ENCODE results near the gene KDM6B.

The KDM6B gene

DNA sequence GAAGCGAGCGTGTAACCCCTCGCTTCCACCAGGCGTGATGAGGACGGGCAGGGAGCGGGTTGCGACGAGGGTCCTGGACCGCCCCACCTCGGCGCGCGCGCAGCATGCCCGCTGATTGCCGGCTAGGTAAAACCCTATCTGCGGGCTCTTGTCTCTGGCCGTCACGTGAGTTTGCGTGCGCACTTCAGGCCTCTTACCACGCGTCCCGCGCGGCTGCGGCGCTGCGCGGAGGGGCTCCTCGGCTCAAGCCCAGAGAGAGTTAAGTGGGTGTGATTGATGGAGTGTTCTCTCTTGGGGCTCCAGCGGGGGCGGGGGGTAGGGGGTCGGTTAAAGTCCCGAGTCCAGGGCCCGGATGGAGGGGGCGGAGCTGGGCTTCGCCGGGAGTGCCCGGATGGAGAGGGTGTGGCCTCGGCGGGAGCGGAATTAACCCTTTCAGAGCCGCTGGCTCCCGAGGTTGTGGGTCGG, 7.9 kb downstream of the KDM6B start:
- peak; percentile 88 for DNase-seq

DNA sequence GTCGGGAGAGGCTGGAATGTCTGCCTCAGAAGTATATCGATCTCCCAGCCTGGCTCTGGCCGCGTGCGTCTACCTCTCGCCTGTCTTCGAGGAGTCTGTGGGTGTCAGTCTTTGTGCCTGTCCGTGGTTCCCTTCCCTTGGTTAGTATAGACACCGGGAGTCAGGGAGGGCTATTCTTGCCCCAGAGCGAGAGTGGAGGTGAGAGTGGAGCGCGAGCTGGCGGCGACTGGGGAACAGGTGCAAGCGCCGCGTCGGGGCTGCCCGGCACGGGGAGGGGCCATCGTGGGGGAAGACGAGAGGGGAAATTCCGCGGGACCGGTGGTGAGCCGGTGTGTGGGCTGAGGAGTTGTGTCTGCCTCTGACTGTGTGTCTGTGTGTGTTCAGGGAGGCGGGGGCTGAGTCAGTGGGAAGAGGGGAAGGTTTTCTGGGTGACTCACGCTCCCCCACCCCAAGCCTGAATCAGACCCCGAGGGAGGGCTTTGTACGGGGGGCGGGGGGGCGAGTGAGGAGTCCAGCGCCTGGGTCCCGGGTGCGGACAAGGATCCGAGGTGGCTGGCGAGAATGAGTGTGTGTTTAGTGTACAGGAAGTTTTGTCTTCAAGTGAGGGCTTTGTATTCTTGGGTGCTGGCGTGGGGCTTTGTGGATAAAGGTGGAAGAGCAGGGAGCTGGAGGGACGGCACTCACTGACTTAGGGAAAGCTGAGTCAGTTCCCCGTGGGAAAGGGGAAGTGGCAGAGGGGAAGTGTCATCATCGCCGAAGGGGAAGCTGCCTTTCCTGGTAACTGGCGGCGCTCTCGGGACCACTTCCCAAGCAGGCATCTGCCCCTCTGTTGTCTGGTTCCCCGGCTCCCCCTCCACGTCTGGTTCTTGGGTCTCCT, 8.6 kb downstream of the KDM6B start:
- no peak for DNase-seq

DNA sequence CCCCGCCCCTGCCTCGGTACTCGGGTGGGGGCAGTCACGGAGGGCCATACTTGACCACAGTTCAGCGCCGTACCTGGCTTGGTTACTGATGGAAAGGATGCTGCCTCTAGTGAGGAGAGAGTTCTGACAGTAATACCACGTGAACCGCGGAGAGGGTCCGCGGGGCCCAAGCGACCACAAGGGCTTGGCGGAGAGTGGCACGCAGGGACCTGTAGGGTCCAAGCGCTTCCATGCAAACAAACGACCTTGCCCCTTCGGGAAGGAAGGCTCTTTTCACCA, 9.2 kb downstream of the KDM6B start:
- DNase-seq: no peak

DNA sequence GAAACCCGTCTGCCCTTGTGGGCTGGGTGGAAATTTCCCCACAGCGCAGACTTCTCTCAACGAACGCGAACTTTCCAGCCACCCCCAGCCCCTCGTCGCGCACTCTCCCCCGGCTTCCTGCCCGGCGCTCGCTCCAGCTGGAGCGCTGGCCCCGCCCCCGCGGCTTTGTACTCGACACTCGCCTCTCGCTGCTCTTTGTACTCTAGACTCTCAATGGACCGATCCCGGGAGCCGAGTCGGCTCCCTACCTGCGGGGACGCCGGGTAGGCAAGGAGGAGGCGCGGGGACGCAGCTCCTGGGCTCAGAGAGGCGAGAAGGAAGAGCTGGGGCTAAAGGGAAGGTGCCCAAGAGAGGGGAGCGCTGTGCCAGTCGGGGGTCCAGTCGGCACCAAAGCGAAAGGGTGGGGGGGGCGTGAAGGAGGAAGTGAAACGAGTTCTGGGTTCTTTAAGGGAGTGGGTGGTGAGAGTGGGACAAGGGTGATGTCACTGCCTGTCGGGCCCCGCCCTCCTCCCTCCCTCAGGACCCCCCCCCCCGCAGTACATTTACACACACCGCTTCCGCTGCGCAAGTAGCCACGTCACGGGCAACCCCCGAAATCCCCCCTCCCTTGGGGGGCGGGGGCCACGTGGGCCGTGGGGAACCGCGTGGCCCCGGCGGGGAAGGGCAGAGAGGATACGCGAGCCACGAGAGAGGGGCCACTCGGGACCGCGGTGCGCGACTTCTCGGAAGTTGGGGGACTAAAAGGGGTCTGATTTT, 9.7 kb downstream of the KDM6B start:
- DNase-seq: peak; percentile 88

DNA sequence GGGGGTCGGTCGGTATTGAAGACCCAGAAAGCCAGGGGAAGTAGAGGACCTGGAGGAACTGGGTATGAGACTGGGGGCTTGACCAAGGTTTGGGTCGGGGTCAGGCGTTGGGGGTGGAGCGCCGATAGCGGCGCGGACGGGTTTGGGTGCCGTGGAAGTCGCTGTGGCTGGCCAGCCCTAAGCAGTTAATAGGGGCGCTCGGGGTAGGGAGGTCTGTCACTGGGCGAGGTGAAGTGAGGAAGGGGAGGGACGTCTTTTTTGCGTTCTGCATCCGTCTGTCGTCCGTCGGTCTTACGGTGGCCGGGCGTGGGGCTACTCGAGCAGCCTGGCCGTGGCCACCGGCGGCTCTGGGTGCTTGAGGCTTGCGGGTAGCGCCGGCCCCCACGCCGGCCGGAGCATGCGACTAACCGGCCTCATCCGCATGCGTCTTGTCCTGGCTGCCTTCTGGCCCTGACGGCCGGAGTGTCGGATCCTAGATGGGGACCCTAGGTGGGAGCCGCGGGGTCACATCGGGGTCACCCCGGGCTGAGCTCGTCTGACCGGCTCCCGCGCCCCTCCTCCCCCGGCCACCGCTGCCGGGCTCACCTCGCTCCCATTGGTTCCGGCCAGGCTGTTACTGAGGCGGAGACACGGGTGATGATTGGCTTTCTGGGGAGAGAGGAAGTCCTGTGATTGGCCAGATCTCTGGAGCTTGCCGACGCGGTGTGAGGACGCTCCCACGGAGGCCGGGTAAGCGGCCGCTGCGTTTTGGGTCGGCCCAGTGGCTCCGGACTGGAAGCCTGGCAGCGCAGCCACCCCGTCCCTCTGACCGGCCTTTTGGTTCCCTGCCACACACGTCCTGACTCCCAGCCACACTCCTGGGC, 10.5 kb downstream of the KDM6B start:
- peak; percentile 92 for DNase-seq

DNA sequence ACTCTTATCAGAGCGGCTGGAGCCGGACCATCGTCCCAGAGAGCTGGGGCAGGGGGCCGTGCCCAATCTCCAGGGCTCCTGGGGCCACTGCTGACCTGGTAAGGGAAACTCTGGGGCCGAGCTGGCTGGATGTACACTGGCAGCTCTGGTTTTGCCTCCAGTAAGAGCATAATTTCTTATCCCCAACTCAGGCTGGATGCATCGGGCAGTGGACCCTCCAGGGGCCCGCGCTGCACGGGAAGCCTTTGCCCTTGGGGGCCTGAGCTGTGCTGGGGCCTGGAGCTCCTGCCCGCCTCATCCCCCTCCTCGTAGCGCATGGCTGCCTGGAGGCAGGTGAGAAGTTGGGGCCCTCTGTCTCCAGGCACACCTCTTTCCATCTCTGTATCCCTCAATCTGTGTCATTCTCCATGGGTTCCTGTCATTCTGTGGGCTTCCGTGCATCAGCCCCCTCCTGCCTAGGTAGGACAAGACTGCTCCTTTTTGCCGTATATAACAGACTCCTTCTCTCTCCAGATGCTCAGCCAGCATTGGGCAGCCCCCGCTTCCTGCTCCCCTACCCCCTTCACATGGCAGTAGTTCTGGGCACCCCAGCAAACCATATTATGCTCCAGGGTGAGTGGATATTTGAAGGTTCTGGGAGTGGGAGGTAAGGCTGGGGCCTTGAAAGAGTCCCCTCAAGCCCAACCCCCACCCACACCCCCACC, 11.5 kb downstream of the KDM6B start:
- no peak for DNase-seq

DNA sequence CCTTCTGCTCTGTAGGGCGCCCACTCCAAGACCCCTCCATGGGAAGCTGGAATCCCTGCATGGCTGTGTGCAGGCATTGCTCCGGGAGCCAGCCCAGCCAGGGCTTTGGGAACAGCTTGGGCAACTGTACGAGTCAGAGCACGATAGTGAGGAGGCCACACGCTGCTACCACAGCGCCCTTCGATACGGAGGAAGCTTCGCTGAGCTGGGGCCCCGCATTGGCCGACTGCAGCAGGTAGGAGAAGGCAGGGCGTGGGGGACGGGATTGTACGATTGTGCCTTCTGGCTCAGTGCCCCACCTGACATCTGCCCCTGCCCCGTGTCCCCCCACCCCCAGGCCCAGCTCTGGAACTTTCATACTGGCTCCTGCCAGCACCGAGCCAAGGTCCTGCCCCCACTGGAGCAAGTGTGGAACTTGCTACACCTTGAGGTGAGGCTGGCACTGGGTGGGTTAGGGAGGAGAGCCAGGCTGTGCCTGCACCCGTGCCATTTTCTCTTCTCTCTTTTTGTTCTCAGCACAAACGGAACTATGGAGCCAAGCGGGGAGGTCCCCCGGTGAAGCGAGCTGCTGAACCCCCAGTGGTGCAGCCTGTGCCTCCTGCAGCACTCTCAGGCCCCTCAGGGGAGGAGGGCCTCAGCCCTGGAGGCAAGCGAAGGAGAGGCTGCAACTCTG, 12.2 kb downstream of the KDM6B start:
- no peak for DNase-seq

DNA sequence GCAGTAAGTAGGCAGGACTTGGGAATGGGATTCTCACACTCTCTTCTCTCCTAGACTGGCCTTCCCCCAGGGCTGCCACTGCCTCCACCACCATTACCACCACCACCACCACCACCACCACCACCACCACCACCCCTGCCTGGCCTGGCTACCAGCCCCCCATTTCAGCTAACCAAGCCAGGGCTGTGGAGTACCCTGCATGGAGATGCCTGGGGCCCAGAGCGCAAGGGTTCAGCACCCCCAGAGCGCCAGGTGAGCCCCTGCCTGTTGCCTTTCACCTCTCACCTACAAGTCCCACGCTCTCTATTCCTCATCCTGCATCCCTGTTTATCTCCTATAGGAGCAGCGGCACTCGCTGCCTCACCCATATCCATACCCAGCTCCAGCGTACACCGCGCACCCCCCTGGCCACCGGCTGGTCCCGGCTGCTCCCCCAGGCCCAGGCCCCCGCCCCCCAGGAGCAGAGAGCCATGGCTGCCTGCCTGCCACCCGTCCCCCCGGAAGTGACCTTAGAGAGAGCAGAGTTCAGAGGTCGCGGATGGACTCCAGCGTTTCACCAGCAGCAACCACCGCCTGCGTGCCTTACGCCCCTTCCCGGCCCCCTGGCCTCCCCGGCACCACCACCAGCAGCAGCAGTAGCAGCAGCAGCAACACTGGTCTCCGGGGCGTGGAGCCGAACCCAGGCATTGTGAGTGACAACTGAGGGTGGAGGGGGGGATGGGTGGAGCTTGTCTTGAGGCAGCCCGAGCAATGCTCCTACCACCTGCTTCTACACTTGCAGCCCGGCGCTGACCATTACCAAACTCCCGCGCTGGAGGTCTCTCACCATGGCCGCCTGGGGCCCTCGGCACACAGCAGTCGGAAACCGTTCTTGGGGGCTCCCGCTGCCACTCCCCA, 13.0 kb downstream of the KDM6B start:
- no peak for DNase-seq

DNA sequence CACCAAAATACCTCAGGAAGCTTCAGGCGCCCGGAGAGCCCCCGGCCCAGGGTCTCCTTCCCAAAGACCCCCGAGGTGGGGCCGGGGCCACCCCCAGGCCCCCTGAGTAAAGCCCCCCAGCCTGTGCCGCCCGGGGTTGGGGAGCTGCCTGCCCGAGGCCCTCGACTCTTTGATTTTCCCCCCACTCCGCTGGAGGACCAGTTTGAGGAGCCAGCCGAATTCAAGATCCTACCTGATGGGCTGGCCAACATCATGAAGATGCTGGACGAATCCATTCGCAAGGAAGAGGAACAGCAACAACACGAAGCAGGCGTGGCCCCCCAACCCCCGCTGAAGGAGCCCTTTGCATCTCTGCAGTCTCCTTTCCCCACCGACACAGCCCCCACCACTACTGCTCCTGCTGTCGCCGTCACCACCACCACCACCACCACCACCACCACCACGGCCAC, 14.1 kb downstream of the KDM6B start:
- no peak for DNase-seq

DNA sequence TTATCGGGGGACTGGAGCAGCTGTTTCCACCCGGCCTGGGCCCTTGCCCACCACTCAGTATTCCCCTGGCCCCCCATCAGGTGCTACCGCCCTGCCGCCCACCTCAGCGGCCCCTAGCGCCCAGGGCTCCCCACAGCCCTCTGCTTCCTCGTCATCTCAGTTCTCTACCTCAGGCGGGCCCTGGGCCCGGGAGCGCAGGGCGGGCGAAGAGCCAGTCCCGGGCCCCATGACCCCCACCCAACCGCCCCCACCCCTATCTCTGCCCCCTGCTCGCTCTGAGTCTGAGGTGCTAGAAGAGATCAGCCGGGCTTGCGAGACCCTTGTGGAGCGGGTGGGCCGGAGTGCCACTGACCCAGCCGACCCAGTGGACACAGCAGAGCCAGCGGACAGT, 14.7 kb downstream of the KDM6B start:
- DNase-seq: no peak

DNA sequence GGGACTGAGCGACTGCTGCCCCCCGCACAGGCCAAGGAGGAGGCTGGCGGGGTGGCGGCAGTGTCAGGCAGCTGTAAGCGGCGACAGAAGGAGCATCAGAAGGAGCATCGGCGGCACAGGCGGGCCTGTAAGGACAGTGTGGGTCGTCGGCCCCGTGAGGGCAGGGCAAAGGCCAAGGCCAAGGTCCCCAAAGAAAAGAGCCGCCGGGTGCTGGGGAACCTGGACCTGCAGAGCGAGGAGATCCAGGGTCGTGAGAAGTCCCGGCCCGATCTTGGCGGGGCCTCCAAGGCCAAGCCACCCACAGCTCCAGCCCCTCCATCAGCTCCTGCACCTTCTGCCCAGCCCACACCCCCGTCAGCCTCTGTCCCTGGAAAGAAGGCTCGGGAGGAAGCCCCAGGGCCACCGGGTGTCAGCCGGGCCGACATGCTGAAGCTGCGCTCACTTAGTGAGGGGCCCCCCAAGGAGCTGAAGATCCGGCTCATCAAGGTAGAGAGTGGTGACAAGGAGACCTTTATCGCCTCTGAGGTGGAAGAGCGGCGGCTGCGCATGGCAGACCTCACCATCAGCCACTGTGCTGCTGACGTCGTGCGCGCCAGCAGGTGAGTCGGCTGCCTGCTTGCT, 15.2 kb downstream of the KDM6B start:
- no peak for DNase-seq

DNA sequence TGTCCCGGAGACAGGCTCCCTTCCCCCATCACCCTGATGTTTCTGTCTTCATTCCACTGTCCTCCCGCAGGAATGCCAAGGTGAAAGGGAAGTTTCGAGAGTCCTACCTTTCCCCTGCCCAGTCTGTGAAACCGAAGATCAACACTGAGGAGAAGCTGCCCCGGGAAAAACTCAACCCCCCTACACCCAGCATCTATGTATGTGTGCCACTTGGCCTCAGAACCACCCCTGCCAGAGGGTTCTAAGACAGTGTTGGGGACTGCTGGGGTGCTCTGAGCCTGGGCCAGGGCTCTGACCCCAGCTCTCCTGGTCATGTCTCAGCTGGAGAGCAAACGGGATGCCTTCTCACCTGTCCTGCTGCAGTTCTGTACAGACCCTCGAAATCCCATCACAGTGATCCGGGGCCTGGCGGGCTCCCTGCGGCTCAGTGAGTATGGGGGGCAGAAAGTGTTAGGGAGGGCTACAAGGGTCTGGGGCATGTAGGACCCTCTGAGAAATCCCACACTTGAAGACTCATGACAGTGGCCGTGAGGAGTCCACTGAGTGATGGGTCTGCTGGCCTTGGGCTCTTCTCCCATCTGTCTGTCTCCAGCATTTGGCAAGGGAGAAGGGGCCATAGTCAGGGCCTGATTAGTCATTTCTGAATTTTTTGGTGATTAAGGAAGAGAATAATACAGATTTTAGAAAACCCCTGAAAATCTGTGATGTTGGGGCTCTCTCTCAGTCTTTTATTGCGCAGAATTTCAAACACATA, 15.9 kb downstream of the KDM6B start:
- no peak for DNase-seq

DNA sequence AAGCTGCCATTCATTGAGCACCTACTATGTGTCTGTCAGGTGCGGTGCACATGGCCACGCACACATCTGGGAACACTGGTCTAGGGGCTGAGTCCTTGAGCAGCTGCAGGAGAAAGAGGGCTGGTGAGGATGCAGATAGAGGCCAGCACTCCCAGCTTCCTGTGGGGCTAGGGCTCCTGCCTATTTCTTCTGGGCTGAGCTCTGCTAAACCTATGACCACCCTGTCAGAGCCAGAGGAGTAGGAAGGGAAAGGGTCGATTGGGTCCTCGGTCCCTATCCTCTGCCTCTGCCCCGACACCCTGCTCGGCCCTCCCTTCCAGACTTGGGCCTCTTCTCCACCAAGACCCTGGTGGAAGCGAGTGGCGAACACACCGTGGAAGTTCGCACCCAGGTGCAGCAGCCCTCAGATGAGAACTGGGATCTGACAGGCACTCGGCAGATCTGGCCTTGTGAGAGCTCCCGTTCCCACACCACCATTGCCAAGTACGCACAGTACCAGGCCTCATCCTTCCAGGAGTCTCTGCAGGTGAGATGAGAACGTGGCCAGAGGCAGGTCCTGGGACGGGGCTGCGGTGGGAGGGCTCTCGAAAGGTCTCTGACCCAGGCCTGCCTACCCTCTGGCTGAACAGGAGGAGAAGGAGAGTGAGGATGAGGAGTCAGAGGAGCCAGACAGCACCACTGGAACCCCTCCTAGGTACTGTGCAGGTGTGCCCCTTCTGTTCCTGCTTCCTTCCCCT, 16.9 kb downstream of the KDM6B start:
- DNase-seq: no peak

DNA sequence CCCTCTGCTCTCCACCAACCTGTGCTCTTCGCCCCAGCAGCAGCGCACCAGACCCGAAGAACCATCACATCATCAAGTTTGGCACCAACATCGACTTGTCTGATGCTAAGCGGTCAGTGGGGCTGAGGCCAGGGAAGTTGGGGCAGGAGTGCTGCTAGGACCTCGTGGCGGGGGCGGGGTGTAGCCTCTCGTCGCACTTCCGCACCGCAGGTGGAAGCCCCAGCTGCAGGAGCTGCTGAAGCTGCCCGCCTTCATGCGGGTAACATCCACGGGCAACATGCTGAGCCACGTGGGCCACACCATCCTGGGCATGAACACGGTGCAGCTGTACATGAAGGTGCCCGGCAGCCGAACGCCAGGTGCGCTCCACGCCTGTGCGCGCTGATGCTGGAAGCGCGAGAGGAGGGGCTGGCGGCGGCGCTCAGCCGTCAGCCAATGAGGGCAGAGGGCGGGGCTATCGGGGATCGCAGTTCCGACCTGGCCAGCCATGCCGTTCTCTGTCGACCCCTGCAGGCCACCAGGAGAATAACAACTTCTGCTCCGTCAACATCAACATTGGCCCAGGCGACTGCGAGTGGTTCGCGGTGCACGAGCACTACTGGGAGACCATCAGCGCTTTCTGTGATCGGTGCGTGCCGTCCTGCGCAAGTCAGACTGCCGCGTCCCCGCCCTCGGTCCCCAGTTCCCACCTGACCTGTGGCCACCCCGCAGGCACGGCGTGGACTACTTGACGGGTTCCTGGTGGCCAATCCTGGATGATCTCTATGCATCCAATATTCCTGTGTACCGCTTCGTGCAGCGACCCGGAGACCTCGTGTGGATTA, 17.6 kb downstream of the KDM6B start:
- DNase-seq: peak; percentile 15

DNA sequence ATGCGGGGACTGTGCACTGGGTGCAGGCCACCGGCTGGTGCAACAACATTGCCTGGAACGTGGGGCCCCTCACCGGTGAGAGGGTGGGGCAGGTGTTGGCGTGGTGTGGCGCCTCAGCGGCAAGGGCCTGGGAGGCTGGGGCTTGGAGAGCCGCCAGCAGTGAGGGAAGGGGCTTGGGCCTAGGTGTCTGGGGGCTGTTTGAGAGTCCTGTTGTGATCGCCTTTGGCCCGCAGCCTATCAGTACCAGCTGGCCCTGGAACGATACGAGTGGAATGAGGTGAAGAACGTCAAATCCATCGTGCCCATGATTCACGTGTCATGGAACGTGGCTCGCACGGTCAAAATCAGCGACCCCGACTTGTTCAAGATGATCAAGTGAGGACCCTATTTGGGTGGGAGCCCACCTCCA, 18.2 kb downstream of the KDM6B start:
- DNase-seq: no peak

DNA sequence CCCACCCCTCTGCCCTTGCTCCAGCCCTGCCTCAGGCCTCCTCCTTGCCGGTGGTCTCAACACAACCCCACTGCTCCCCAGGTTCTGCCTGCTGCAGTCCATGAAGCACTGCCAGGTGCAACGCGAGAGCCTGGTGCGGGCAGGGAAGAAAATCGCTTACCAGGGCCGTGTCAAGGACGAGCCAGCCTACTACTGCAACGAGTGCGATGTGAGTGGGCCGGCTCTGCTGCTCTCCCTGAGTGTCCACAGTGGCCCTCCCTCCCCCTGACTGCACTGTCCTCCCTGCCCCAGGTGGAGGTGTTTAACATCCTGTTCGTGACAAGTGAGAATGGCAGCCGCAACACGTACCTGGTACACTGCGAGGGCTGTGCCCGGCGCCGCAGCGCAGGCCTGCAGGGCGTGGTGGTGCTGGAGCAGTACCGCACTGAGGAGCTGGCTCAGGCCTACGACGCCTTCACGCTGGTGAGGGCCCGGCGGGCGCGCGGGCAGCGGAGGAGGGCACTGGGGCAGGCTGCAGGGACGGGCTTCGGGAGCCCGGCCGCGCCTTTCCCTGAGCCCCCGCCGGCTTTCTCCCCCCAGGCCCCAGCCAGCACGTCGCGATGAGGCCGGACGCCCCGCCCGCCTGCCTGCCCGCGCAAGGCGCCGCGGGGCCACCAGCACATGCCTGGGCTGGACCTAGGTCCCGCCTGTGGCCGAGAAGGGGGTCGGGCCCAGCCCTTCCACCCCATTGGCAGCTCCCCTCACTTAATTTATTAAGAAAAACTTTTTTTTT, 19.1 kb downstream of the KDM6B start:
- DNase-seq: no peak

DNA sequence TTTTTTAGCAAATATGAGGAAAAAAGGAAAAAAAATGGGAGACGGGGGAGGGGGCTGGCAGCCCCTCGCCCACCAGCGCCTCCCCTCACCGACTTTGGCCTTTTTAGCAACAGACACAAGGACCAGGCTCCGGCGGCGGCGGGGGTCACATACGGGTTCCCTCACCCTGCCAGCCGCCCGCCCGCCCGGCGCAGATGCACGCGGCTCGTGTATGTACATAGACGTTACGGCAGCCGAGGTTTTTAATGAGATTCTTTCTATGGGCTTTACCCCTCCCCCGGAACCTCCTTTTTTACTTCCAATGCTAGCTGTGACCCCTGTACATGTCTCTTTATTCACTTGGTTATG, 19.6 kb downstream of the KDM6B start:
- no peak for DNase-seq

All from NCI-H510A treated with DMSO at 0.1 percent for 48 hours (cell line).